Activated naive CD4-positive, alpha-beta T cell treated with Interleukin-2 at 50 U/mL for 16 hours (primary cell): ENCODE measurements around the gene DCP1B.
A peak's percentile ranks its signal among the peaks of the same experiment; 100 is the strongest.

Experiments used
- DNase-seq: peaks from one replicate; pipeline ENCODE4 v3.0.0-alpha.2; 2020

Gene DCP1B

GRCh38 chr12:2004113-2004929 lies at the start of gene DCP1B:
DCP1B (minus strand) TSS chr12:2004457; CDS start chr12:2004431, 26 bp downstream.
- peak; percentile 94 for DNase-seq

- no peak for DNase-seq
Observed at GRCh38 chr12:2053691-2054090, 49.4 kb upstream of the DCP1B start.

GRCh38 chr12:2052826-2053678 lies 48.8 kb upstream of the DCP1B start, which contains the start of gene CACNA1C:
CACNA1C (plus strand) TSS chr12:2052987; CDS start chr12:2053563, 576 bp downstream.
- peak; percentile 34 for DNase-seq

- DNase-seq, result no peak
Observed at GRCh38 chr12:2051700-2052621, 47.7 kb upstream of the DCP1B start.

- no peak for DNase-seq
Observed at GRCh38 chr12:2049604-2050540, 45.6 kb upstream of the DCP1B start.

GRCh38 chr12:2047752-2048151 lies 43.5 kb upstream of the DCP1B start:
- no peak for DNase-seq

- DNase-seq, result no peak
Observed at GRCh38 chr12:2046957-2047356, 42.7 kb upstream of the DCP1B start.

- no peak for DNase-seq
Observed at GRCh38 chr12:2044165-2044564, 39.9 kb upstream of the DCP1B start.

- no peak for DNase-seq
Observed at GRCh38 chr12:2043054-2043453, 38.8 kb upstream of the DCP1B start.

- no peak for DNase-seq
Observed at GRCh38 chr12:2039034-2039433, 34.8 kb upstream of the DCP1B start.

- peak; percentile 9 for DNase-seq
Observed at GRCh38 chr12:2035431-2036055, 31.3 kb upstream of the DCP1B start.

- peak; percentile 89 for DNase-seq
Observed at GRCh38 chr12:2034633-2035430, 30.6 kb upstream of the DCP1B start.

GRCh38 chr12:2032506-2032905 lies 28.2 kb upstream of the DCP1B start:
- no peak for DNase-seq

GRCh38 chr12:2029851-2030250 lies 25.6 kb upstream of the DCP1B start:
- DNase-seq, result no peak

GRCh38 chr12:2027351-2027750 lies 23.1 kb upstream of the DCP1B start:
- DNase-seq, result no peak

GRCh38 chr12:2023365-2023764 lies 19.1 kb upstream of the DCP1B start:
- DNase-seq, result no peak

- no peak for DNase-seq
Observed at GRCh38 chr12:2020511-2020910, 16.3 kb upstream of the DCP1B start.

GRCh38 chr12:2019126-2019525 lies 14.9 kb upstream of the DCP1B start:
- no peak for DNase-seq

GRCh38 chr12:2018391-2018790 lies 14.1 kb upstream of the DCP1B start:
- DNase-seq, result no peak
